Gastrocnemius medialis (tissue), 4 donors: ENCODE measurements around the gene EXD3. TPM values are rescaled to one million over a fixed set of nuclear protein-coding genes. Genes with fewer than 3 reads are reported as not detected.

ENCODE experiments used
- ATAC-seq, 2 donors: fragments of 150-250 bp; one replicate each; pipeline ENCODE4 v1.9.1; 2016
- DNase-seq, 2 donors: peaks; one replicate each; pipeline ENCODE4 v3.0.0-alpha.2; 2019
- H3K27ac ChIP-seq, 4 donors: fragments of 200-600 bp; sonication (generic); 1 replicate in 1 of 4; 2 replicates in 3 of 4; pipeline ENCODE4 v1.5.1; 2016 to 2018; ENCODE audit warnings: mild to moderate bottlenecking in 2 of 4, moderate library complexity in 1 of 4
- H3K27me3 ChIP-seq, 3 donors: fragments of 200-600 bp; sonication (generic) in 2 of 3; 1 replicate in 1 of 3; 2 replicates in 2 of 3; pipeline versions ENCODE4 v1.5.1 to v1.6.0; 2016 to 2019; ENCODE audit warnings: mild to moderate bottlenecking in 1 of 3, moderate library complexity in 1 of 3
- H3K36me3 ChIP-seq, 2 donors: fragments of 200-600 bp; sonication (generic) in 1 of 2; one replicate each; pipeline ENCODE4 v1.5.1; 2017 to 2018
- H3K4me1 ChIP-seq, 2 donors: fragments of 200-600 bp; sonication (generic) in 1 of 2; one replicate each; pipeline ENCODE4 v1.5.1; 2016 to 2017; ENCODE audit warnings: mild to moderate bottlenecking in 2 of 2
- H3K4me3 ChIP-seq, 4 donors: fragments of 200-600 bp; sonication (generic) in 3 of 4; 1 replicate in 1 of 4; 2 replicates in 3 of 4; pipeline ENCODE4 v1.5.1; 2016 to 2019; ENCODE audit warnings: mild to moderate bottlenecking in 2 of 4
- H3K9me3 ChIP-seq, 3 donors: fragments of 200-600 bp; sonication (generic) in 2 of 3; 1 replicate in 1 of 3; 2 replicates in 2 of 3; pipeline ENCODE4 v1.5.1; 2016 to 2019
- CTCF ChIP-seq, 5 experiments: fragments of 450-650 bp in 3 of 5; fragments of 200-600 bp in 2 of 5; sonication (generic) in 2 of 5; IDR thresholded peaks in 4 of 5; conservative IDR thresholded peaks in 1 of 5; 1 replicate in 4 of 5; 2 replicates in 1 of 5; pipeline ENCODE4 v1.5.1; 2016 to 2019; ENCODE audit warnings: antibody characterized with exemption in 5 of 5, mild to moderate bottlenecking in 3 of 5, moderate library complexity in 3 of 5
- POLR2A ChIP-seq, 2 donors: fragments of 450-650 bp; IDR thresholded peaks; one replicate each; pipeline ENCODE4 v1.6.1; 2017; ENCODE audit warnings: antibody characterized with exemption in 2 of 2, mild to moderate bottlenecking in 2 of 2, moderate library complexity in 2 of 2
- in situ Hi-C, 4 donors: fragments of 200-750 bp; cut with MboI; loops; one replicate each; pipeline versions ENCODE4 v1.15.0 to v1.8.0; 2017; ENCODE audit warnings: low sequenced_read_pairs in 4 of 4
- intact Hi-C: fragments of 100-400 bp; cut with DNase I; formaldehyde crosslinking; loops from one replicate; pipeline ENCODE4 v1.15.1; 2023; ENCODE audit warnings: low total_unique reads
- total RNA-seq, 4 donors: library from RNA; depleted of rRNA; stranded (reverse); fragments of >200 nt; gene quantifications; one replicate each; pipeline versions ENCODE4 v1.1.0 to v1.2.3, GENCODE V29; 2016

The EXD3 gene
- total RNA-seq, 4 donors from 2014 or later = 4.8 to 12.5 (median 6.4) TPM

GRCh38 chr9:137375321-137376058, 47.5 kb downstream of the EXD3 start:
- in situ Hi-C loops = no loop called here

DNA sequence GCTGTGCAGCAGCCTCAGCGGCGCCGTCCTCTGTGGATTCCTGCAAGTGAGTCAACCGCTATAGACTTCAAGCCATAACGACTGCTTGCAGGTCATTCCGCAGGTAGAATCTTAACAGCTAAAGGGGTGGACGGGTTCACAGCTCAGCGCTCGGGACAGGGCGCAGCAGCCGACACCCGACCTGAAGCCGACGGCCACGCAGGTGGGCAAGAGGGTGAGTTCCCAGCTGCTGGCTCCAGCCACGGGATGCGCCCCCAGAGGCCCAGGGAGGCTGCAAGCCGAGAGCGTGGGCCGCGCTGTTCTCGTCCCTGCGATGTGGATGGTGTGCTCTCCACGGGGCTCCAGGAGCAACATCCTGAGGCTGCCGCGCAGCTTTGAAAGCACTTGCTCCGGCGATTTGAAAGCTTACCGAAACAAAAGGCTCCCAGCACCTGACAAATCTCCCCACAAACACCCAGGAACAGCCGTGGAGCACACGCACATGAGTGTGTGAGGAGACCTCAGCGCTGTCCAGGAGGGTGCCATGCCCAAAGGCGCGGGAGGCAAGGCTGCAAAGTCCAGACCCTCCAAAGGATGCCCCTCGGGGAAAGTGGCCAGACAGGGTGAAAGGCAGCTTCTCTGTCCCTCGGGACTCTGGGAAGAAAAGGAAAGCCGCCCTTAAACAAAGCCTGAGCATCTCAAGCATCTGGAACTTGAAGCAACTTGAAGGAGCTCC, 48.7 kb downstream of the EXD3 start:
- H3K27me3 ChIP-seq = no peaks in the 10 kb centered on the region
- in situ Hi-C loops (no loop called here), intact Hi-C loops (no loop called here)
- TF ChIP-seq CTCF (IDR thresholded peaks at IDR 0.05 in 4 of 5, conservative IDR thresholded peaks at IDR 0.05 in 1 of 5) (no peak), POLR2A (IDR thresholded peaks at IDR 0.05) (no peak)
- H3K4me3 ChIP-seq = no peak overlapping the region
- ATAC-seq = no peak
- H3K9me3 ChIP-seq = no peaks in the 10 kb centered on the region
- no peak overlapping the region for H3K27ac ChIP-seq
- no peak for DNase-seq
- H3K4me1 ChIP-seq = no peaks in the 10 kb centered on the region
- no peaks in the 10 kb centered on the region for H3K36me3 ChIP-seq

More at GRCh38 chr9:137375321-137376058, 47.5 kb downstream of the EXD3 start:
- no peak for TF ChIP-seq POLR2A (IDR thresholded peaks at IDR 0.05)
- TF ChIP-seq CTCF (IDR thresholded peaks at IDR 0.05 in 4 of 5, conservative IDR thresholded peaks at IDR 0.05 in 1 of 5) = no peak
- Histone ChIP-seq H3K4me3 (no peak overlapping the region), H3K9me3 (no peaks in the 10 kb centered on the region), H3K27ac (no peak overlapping the region), H3K36me3 (no peaks in the 10 kb centered on the region), H3K27me3 (no peaks in the 10 kb centered on the region), H3K4me1 (no peaks in the 10 kb centered on the region)
- intact Hi-C loops = no loop called here
- no peak for ATAC-seq
- no peak for DNase-seq

DNA sequence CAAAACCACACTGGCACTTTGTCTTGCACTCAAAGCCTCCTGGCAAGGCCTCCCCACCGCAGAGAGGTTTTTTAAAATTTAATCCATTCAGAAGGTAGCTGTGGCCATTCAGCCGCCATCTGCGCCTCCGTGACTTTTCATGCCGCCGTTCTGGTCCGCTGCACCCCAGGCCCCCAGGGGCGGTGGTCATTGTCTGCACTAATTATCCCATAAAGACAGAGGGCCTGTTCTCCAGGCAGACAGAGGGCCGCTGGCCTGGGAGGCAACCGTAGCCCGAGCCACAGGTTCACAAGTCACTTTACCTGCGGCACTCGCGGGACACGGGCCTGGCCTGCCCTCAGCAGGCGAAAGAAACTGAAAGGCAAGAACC, 49.4 kb downstream of the EXD3 start:
- in situ Hi-C loops = no loop called here

GRCh38 chr9:137372693-137373610, 50.0 kb downstream of the EXD3 start:
- Histone ChIP-seq H3K9me3 (no peaks in the 10 kb centered on the region), H3K27ac (no peak overlapping the region), H3K36me3 (no peaks in the 10 kb centered on the region), H3K4me3 (no peak overlapping the region), H3K27me3 (no peaks in the 10 kb centered on the region), H3K4me1 (no peaks in the 10 kb centered on the region)
- TF ChIP-seq POLR2A (IDR thresholded peaks at IDR 0.05) = no peak
- TF ChIP-seq CTCF (IDR thresholded peaks at IDR 0.05 in 4 of 5, conservative IDR thresholded peaks at IDR 0.05 in 1 of 5) = no peak
- DNase-seq (no peak), ATAC-seq (no peak)
- intact Hi-C loops = no loop called here
- in situ Hi-C loops = no loop called here

More for the DNA sequence above, 49.4 kb downstream of the EXD3 start:
- Histone ChIP-seq H3K27me3 (no peaks in the 10 kb centered on the region), H3K4me3 (no peak overlapping the region), H3K4me1 (no peaks in the 10 kb centered on the region), H3K36me3 (no peaks in the 10 kb centered on the region), H3K9me3 (no peaks in the 10 kb centered on the region), H3K27ac (no peak overlapping the region)
- ATAC-seq (no peak), DNase-seq (no peak)
- TF ChIP-seq CTCF (IDR thresholded peaks at IDR 0.05 in 4 of 5, conservative IDR thresholded peaks at IDR 0.05 in 1 of 5) = no peak
- no peak for TF ChIP-seq POLR2A (IDR thresholded peaks at IDR 0.05)
- intact Hi-C loops = no loop called here
